Tibial artery (tissue), 4 donors: Measurements from ENCODE around the gene S100A14.

Experiments used
- DNase-seq, 2 donors: peaks; one replicate each; pipeline ENCODE4 v3.0.0-alpha.2; 2019
- H3K27ac ChIP-seq, 2 donors: fragments of 200-600 bp; sonication (generic) in 1 of 2; 1 replicate in 1 of 2; 2 replicates in 1 of 2; pipeline ENCODE4 v1.5.1; 2018 to 2019; ENCODE audit warnings: mild to moderate bottlenecking in 1 of 2
- H3K27me3 ChIP-seq, 2 donors: fragments of 200-600 bp; sonication (generic) in 1 of 2; one replicate each; pipeline versions ENCODE4 v1.5.1 to v1.6.0; 2016 to 2019
- H3K36me3 ChIP-seq, 3 donors: fragments of 200-600 bp; sonication (generic) in 2 of 3; one replicate each; pipeline ENCODE4 v1.5.1; 2016 to 2019; ENCODE audit warnings: mild to moderate bottlenecking in 2 of 3
- H3K4me1 ChIP-seq, 4 donors: fragments of 200-600 bp; sonication (generic) in 2 of 4; 1 replicate in 3 of 4; 2 replicates in 1 of 4; pipeline ENCODE4 v1.5.1; 2016 to 2019
- H3K4me3 ChIP-seq, 2 donors: fragments of 200-600 bp; sonication (generic) in 1 of 2; 1 replicate in 1 of 2; 2 replicates in 1 of 2; pipeline ENCODE4 v1.5.1; 2018 to 2019; ENCODE audit warnings: mild to moderate bottlenecking in 2 of 2
- H3K9me3 ChIP-seq, 3 donors: fragments of 200-600 bp; sonication (generic) in 1 of 3; one replicate each; pipeline ENCODE4 v1.5.1; 2016 to 2019
- CTCF ChIP-seq, 2 experiments: fragments of 200-600 bp in 1 of 2; fragments of 450-650 bp in 1 of 2; IDR thresholded peaks; one replicate each; pipeline ENCODE4 v1.5.1; 2017 to 2019; ENCODE audit warnings: antibody characterized with exemption in 2 of 2, mild to moderate bottlenecking in 1 of 2, moderate library complexity in 1 of 2
- intact Hi-C: fragments of 100-400 bp; cut with DNase I; formaldehyde crosslinking; loops from one replicate; pipeline ENCODE4 v1.15.0; 2023; ENCODE audit warnings: low total_unique reads

S100A14 gene

GRCh38 chr1:153631047-153632022 is 15.2 kb upstream of the S100A14 start:
- no peak for DNase-seq
- H3K4me3 ChIP-seq: no peak overlapping the region
- peaks cover 2 to 3% (median 3%) of the 10 kb centered on the region in 3 donors for H3K36me3 ChIP-seq
- intact Hi-C loops: no loop called here
- no peaks in the 10 kb centered on the region for H3K27me3 ChIP-seq
- H3K27ac ChIP-seq: peak overlapping the region in 1 of 2 donors; percentile 89
- H3K4me1 ChIP-seq: peaks cover 0 to 67% (median 44%) of the 10 kb centered on the region in 4 donors
- TF ChIP-seq CTCF (IDR thresholded peaks at IDR 0.05): no peak
- H3K9me3 ChIP-seq: no peaks in the 10 kb centered on the region

- Histone ChIP-seq H3K4me1 (peaks cover 0 to 68% (median 44%) of the 10 kb centered on the region in 4 donors), H3K27ac (peak overlapping the region; percentile 89 to 92), H3K36me3 (no peaks in the 10 kb centered on the region), H3K4me3 (no peak overlapping the region), H3K27me3 (no peaks in the 10 kb centered on the region), H3K9me3 (no peaks in the 10 kb centered on the region)
- no peak for DNase-seq
- intact Hi-C loops: no loop called here
- TF ChIP-seq CTCF (IDR thresholded peaks at IDR 0.05): no peak
These were observed 14.3 kb upstream of the S100A14 start for GRCh38 chr1:153630384-153630783.

GRCh38 chr1:153629971-153630370 is 13.8 kb upstream of the S100A14 start:
- H3K27ac ChIP-seq: peak overlapping the region; percentile 89 to 92

GRCh38 chr1:153629343-153629665 is 13.2 kb upstream of the S100A14 start:
- intact Hi-C loops: no loop called here
- Histone ChIP-seq H3K36me3 (no peaks in the 10 kb centered on the region), H3K9me3 (no peaks in the 10 kb centered on the region), H3K4me3 (no peak overlapping the region), H3K27me3 (no peaks in the 10 kb centered on the region), H3K27ac (peak overlapping the region; percentile 89 to 92), H3K4me1 (peaks cover 0 to 66% (median 46%) of the 10 kb centered on the region in 4 donors)
- no peak for TF ChIP-seq CTCF (IDR thresholded peaks at IDR 0.05)
- peak in 1 of 2 donors; percentile 63 for DNase-seq

More at GRCh38 chr1:153629971-153630370, 13.8 kb upstream of the S100A14 start:
- TF ChIP-seq CTCF (IDR thresholded peaks at IDR 0.05): no peak
- Histone ChIP-seq H3K4me3 (no peak overlapping the region), H3K27me3 (no peaks in the 10 kb centered on the region), H3K36me3 (no peaks in the 10 kb centered on the region), H3K4me1 (peaks cover 0 to 68% (median 44%) of the 10 kb centered on the region in 4 donors), H3K9me3 (no peaks in the 10 kb centered on the region)
- DNase-seq: peak in 1 of 2 donors; percentile 79
- intact Hi-C loops: no loop called here

- H3K9me3 ChIP-seq: no peaks in the 10 kb centered on the region
- peaks cover 0 to 66% (median 49%) of the 10 kb centered on the region in 4 donors for H3K4me1 ChIP-seq
- intact Hi-C loops: no loop called here
- H3K27ac ChIP-seq: peak overlapping the region; percentile 89 to 92
- no peaks in the 10 kb centered on the region for H3K36me3 ChIP-seq
- H3K27me3 ChIP-seq: no peaks in the 10 kb centered on the region
- DNase-seq: peak in 1 of 2 donors; percentile 66
- H3K4me3 ChIP-seq: no peak overlapping the region
- no peak for TF ChIP-seq CTCF (IDR thresholded peaks at IDR 0.05)
These were observed 12.7 kb upstream of the S100A14 start for GRCh38 chr1:153628638-153629342.
